Choroid plexus epithelial cell (primary cell): Measurements from ENCODE around the gene DLGAP1.

Experiments used
- DNase-seq: peaks from one replicate; pipeline ENCODE4 v3.0.0-alpha.2; 2010; ENCODE audit warnings: low read depth
- H3K4me3 ChIP-seq: 2 replicates; pipeline ENCODE4 v1.5.1; 2011; ENCODE audit warnings: low read depth, mild to moderate bottlenecking, control low read depth, low read length, moderate library complexity
- TF ChIP-seq, protein P1 (sequence below): conservative IDR thresholded peaks from 2 replicates; pipeline ENCODE4 v1.5.1; 2011; ENCODE audit warnings: low read depth, mild to moderate bottlenecking, control low read depth, inconsistent platforms, low read length, moderate library complexity

Gene DLGAP1

DNA sequence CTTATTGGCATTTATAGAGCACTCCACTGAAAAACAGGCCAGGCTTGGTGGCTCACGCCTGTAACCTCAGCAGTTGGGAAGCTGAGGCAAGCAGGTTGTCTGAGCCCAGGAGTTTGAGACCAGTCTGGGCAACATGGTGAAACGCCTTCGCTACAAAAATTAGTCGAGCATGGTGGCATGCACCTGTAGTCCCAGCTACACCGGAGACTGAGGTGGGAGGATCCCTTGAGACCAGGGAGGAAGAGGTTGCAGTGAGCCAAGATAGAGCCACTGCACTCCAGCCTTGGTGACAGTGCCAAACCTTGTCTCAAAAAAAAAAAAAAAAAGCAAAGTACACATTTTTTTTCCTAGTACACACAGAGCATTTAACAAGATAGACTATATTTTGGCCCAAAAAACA lies 909.0 kb downstream of the DLGAP1 start:
- no peak for DNase-seq
- TF ChIP-seq, protein P1, sequence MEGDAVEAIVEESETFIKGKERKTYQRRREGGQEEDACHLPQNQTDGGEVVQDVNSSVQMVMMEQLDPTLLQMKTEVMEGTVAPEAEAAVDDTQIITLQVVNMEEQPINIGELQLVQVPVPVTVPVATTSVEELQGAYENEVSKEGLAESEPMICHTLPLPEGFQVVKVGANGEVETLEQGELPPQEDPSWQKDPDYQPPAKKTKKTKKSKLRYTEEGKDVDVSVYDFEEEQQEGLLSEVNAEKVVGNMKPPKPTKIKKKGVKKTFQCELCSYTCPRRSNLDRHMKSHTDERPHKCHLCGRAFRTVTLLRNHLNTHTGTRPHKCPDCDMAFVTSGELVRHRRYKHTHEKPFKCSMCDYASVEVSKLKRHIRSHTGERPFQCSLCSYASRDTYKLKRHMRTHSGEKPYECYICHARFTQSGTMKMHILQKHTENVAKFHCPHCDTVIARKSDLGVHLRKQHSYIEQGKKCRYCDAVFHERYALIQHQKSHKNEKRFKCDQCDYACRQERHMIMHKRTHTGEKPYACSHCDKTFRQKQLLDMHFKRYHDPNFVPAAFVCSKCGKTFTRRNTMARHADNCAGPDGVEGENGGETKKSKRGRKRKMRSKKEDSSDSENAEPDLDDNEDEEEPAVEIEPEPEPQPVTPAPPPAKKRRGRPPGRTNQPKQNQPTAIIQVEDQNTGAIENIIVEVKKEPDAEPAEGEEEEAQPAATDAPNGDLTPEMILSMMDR = no peak
- no peak overlapping the region for H3K4me3 ChIP-seq

- TF ChIP-seq, protein P1 = no peak
- DNase-seq = no peak
- no peak overlapping the region for H3K4me3 ChIP-seq
Measured at GRCh38 chr18:3544537-3544936, 910.6 kb downstream of the DLGAP1 start.

- TF ChIP-seq, protein P1 = no peak
- no peak for DNase-seq
- H3K4me3 ChIP-seq = no peak overlapping the region
Measured at GRCh38 chr18:3541549-3542386, 913.3 kb downstream of the DLGAP1 start.

- TF ChIP-seq, protein P1 = no peak
- DNase-seq = no peak
- H3K4me3 ChIP-seq = no peak overlapping the region
Measured at GRCh38 chr18:3540805-3541548, 914.1 kb downstream of the DLGAP1 start.

DNA sequence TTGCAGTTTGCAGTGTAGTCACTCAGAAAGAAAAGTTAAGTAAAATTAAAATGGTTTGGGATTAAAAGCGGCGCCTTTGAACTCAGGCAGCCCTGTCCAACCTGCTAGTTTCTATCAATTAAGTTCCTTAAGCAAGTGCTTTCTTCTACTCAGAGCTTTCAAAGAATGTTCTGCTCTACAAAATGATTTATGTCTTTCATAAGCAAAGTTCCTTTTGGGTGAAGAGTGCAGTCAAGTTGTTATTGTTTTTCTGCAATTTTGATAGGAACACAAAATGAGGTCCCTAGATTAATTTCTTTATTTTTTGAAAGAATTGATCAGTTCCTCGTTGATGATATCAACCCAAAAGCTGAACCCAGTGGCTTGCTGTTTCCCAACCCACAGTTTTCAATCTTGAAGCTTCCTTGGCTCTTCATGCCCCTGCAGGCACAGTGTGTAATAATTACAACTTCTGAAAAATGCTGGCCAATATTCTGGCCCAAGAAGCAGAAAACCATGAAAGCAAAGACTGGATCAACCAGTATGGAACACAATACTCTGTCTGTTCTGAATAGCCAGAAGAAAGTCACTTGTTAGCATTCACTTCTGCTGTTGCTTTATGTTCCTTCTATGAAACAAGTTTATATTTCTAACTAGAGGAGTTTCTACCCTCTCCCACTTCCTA lies 916.0 kb downstream of the DLGAP1 start:
- no peak overlapping the region for H3K4me3 ChIP-seq
- TF ChIP-seq, protein P1 = no peak
- peak; percentile 8 for DNase-seq

- TF ChIP-seq, protein P1 = no peak
- H3K4me3 ChIP-seq = no peak overlapping the region
- no peak for DNase-seq
Measured at GRCh38 chr18:3538456-3538855, 916.7 kb downstream of the DLGAP1 start.
